ENCODE results near the gene APBA2. TPM values are rescaled to one million over a fixed set of nuclear protein-coding genes. Genes with fewer than 3 reads are reported as not detected.

APBA2 gene
- total and polyA plus RNA-seq, 3 donors from 2014 or later: 18.5 to 37.7 (median 29.5) TPM

DNA sequence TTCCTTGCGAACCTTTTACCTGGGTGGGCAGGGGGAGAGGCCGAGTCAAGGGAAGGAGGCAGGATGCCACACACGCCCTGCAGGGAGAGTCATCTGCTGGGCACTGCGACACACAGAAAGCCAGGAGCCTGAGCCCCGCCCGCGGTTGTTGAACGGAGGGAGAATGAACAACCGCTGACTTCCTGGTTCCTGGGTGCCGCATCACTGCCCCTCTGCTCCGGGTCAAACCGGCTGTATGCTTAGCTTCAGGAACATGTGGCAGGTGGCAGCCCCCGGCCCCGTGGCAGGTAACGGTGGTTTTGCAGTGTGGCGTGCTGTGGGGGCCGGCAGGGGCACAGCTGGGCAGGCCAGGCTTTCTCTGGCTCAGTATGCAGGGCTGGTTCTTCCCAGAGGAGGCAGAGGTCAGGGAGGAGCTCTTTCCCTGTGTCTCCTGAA is 33.4 kb downstream of the APBA2 start:
- 60% methylated on average over 17 of the region's 17 CpGs; no CpG with 5 or more reads in 1 of the 2 donors for WGBS, 2 donors
- no peaks in the 10 kb centered on the region for H3K4me1 ChIP-seq
- no peak overlapping the region for H3K27ac ChIP-seq

GRCh38 chr15:28919679-28920655 is 34.2 kb downstream of the APBA2 start:
- WGBS, 2 donors: 76 to 85% methylated on average over 13 of the region's 13 CpGs
- H3K27ac ChIP-seq: no peak overlapping the region
- intact Hi-C loops (cut with DNase I; ENCODE audit: low total_unique reads): no loop called here
- no peaks in the 10 kb centered on the region for H3K9me3 ChIP-seq
- DNase-seq: no peak
- TF ChIP-seq POLR2A (IDR thresholded peaks at IDR 0.05): no peak
- no peak for TF ChIP-seq CTCF (IDR thresholded peaks at IDR 0.05)
- H3K36me3 ChIP-seq (ENCODE audit: low read depth, missing control alignments): no peaks in the 10 kb centered on the region
- H3K4me3 ChIP-seq: no peak overlapping the region
- H3K27me3 ChIP-seq: no peaks in the 10 kb centered on the region
- H3K4me1 ChIP-seq: no peaks in the 10 kb centered on the region

More for the DNA sequence above, 33.4 kb downstream of the APBA2 start:
- no peaks in the 10 kb centered on the region for H3K36me3 ChIP-seq (ENCODE audit: low read depth, missing control alignments)
- H3K4me3 ChIP-seq: peak overlapping the region in 1 of 2 donors; percentile 45
- intact Hi-C loops (cut with DNase I; ENCODE audit: low total_unique reads): no loop called here
- no peak for TF ChIP-seq CTCF (IDR thresholded peaks at IDR 0.05)
- TF ChIP-seq POLR2A (IDR thresholded peaks at IDR 0.05): no peak
- no peaks in the 10 kb centered on the region for H3K27me3 ChIP-seq
- no peaks in the 10 kb centered on the region for H3K9me3 ChIP-seq
- DNase-seq: no peak

DNA sequence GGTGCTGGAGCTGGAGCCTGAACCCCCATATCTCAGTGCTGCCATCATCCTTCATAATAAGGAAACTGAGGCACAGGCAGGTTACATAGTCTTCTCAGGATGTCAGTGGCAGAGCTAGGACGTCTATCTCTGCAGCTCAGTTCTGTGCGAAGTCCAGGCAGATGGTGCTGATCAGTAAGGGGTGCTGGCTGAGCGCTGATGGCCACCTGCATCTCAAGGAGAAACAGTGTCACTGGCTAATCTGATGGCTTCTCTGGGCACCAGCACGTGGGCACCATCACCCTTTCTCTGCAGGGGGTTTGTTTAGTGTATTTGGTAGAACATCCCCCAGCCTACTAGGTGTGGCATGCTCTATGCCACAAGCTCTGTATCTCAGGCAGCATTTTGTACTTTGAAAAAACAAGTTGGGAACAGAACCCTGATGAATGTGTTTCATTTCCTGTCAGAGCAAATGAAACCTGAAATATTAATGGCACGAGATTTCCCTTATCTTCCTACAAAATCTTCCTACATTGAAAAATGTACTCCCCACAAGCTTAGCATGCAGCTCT is 35.1 kb downstream of the APBA2 start:
- Histone ChIP-seq H3K4me3 (no peak overlapping the region), H3K4me1 (no peaks in the 10 kb centered on the region), H3K27me3 (no peaks in the 10 kb centered on the region), H3K9me3 (no peaks in the 10 kb centered on the region), H3K27ac (no peak overlapping the region), H3K36me3 (ENCODE audit: low read depth, missing control alignments) (no peaks in the 10 kb centered on the region)
- no peak for TF ChIP-seq POLR2A (IDR thresholded peaks at IDR 0.05)
- no peak for TF ChIP-seq CTCF (IDR thresholded peaks at IDR 0.05)
- WGBS, 2 donors: 76 to 84% methylated on average over 5 of the region's 5 CpGs
- DNase-seq: no peak
- intact Hi-C loops (cut with DNase I; ENCODE audit: low total_unique reads): no loop called here

- no peak for DNase-seq
- intact Hi-C loops (cut with DNase I; ENCODE audit: low total_unique reads): no loop called here
- Histone ChIP-seq H3K4me1 (no peaks in the 10 kb centered on the region), H3K4me3 (no peak overlapping the region), H3K27me3 (no peaks in the 10 kb centered on the region), H3K9me3 (no peaks in the 10 kb centered on the region), H3K27ac (no peak overlapping the region), H3K36me3 (ENCODE audit: low read depth, missing control alignments) (no peaks in the 10 kb centered on the region)
- TF ChIP-seq POLR2A (IDR thresholded peaks at IDR 0.05) (no peak), CTCF (IDR thresholded peaks at IDR 0.05) (no peak)
- 85 to 91% methylated on average over 10 of the region's 10 CpGs for WGBS, 2 donors
These were observed 35.6 kb downstream of the APBA2 start for GRCh38 chr15:28921336-28921735.
